ENCODE data around the gene TAF1D.

DNA sequence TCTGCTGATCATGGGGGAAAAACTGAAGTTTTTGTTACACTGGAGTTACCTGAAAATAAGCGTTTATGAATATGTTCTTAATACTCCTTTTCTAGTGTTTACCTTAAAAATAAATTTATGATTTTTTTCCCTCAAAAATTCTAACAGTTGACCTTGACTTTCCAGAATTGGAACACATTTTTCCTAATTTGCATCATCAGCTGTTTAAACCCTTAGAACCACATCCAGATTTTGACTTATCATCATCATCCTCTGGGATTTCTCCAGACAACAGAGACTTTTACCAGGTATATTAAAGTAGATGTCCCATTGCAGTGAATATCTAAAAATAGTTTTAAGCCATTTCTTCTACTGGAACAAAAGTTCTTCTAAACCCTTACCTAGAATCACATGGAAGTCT lies 17.2 kb downstream of the TAF1D start:
- TF ChIP-seq, protein P1, sequence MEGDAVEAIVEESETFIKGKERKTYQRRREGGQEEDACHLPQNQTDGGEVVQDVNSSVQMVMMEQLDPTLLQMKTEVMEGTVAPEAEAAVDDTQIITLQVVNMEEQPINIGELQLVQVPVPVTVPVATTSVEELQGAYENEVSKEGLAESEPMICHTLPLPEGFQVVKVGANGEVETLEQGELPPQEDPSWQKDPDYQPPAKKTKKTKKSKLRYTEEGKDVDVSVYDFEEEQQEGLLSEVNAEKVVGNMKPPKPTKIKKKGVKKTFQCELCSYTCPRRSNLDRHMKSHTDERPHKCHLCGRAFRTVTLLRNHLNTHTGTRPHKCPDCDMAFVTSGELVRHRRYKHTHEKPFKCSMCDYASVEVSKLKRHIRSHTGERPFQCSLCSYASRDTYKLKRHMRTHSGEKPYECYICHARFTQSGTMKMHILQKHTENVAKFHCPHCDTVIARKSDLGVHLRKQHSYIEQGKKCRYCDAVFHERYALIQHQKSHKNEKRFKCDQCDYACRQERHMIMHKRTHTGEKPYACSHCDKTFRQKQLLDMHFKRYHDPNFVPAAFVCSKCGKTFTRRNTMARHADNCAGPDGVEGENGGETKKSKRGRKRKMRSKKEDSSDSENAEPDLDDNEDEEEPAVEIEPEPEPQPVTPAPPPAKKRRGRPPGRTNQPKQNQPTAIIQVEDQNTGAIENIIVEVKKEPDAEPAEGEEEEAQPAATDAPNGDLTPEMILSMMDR (IDR thresholded peaks at IDR 0.05), result no peak
- TF ChIP-seq POLR2A (IDR thresholded peaks at IDR 0.05) (no peak), EP300 (IDR thresholded peaks at IDR 0.05) (no peak), POLR2AphosphoS5 (IDR thresholded peaks at IDR 0.05) (no peak)

Data from sigmoid colon (tissue), 4 donors.